Activated CD8-positive, alpha-beta T cell treated with anti-CD3 and anti-CD28 coated beads for 36 hours (primary cell): Measurements from ENCODE around the gene MSMO1. TPM values are rescaled to one million over a fixed set of nuclear protein-coding genes. Genes with fewer than 3 reads are reported as not detected.
"Not testable (repeated sequence)": the region's sequence is repeated elsewhere in the genome, so short reads cannot be mapped to it uniquely, and the experiment has no call there.

Experiments
- ATAC-seq: fragments of 200-7000 bp; cut with Tn5 transposase; one replicate; pipeline ENCODE4 v1.10.0; 2021; ENCODE audit warnings: mild to moderate bottlenecking, moderate library complexity
- CTCF ChIA-PET: fragments of 350-600 bp; sonication (Branson Sonifier 250); formaldehyde crosslinking; loops from one replicate; lab custom pipeline; 2021; ENCODE audit warnings: antibody characterized with exemption; lab: Charles Lee
- POLR2A ChIA-PET: fragments of 350-600 bp; sonication (Branson Sonifier 250); formaldehyde crosslinking; loops from one replicate; lab custom pipeline; 2021; ENCODE audit warnings: antibody characterized with exemption; lab: Charles Lee
- DNase-seq: peaks from one replicate; pipeline ENCODE4 v3.0.0-alpha.2; 2020
- H3K27ac Mint-ChIP-seq: one replicate; pipeline ENCODE4 v1.8.0; 2021; ENCODE audit warnings: mild to moderate bottlenecking, mixed read lengths
- H3K27me3 Mint-ChIP-seq: one replicate; pipeline ENCODE4 v1.8.0; 2021; ENCODE audit warnings: mixed read lengths
- H3K36me3 Mint-ChIP-seq: one replicate; pipeline ENCODE4 v1.8.0; 2021; ENCODE audit warnings: low read depth, mixed read lengths
- H3K4me1 Mint-ChIP-seq: one replicate; pipeline ENCODE4 v1.8.0; 2021; ENCODE audit warnings: low read depth, mixed read lengths
- H3K4me3 Mint-ChIP-seq: one replicate; pipeline ENCODE4 v1.8.0; 2021; ENCODE audit warnings: mild to moderate bottlenecking, moderate library complexity, mixed read lengths
- H3K9me3 Mint-ChIP-seq: one replicate; pipeline ENCODE4 v1.8.0; 2021; ENCODE audit warnings: mixed read lengths
- CTCF ChIP-seq: fragments of 200-600 bp; IDR thresholded peaks from one replicate; pipeline ENCODE4 v1.8.0; 2022; ENCODE audit warnings: antibody characterized with exemption, mild to moderate bottlenecking
- intact Hi-C: fragments of 100-400 bp; cut with micrococcal nuclease; formaldehyde crosslinking; loops from one replicate; pipeline ENCODE4 v1.10.0; 2022
- total RNA-seq, 2 experiments: library from RNA; stranded (reverse); gene quantifications; one replicate each; pipeline ENCODE4 v1.2.3, GENCODE V29; 2021

The MSMO1 gene
- 10 to 100 TPM; 42.3 to 43.2 TPM for total RNA-seq

DNA sequence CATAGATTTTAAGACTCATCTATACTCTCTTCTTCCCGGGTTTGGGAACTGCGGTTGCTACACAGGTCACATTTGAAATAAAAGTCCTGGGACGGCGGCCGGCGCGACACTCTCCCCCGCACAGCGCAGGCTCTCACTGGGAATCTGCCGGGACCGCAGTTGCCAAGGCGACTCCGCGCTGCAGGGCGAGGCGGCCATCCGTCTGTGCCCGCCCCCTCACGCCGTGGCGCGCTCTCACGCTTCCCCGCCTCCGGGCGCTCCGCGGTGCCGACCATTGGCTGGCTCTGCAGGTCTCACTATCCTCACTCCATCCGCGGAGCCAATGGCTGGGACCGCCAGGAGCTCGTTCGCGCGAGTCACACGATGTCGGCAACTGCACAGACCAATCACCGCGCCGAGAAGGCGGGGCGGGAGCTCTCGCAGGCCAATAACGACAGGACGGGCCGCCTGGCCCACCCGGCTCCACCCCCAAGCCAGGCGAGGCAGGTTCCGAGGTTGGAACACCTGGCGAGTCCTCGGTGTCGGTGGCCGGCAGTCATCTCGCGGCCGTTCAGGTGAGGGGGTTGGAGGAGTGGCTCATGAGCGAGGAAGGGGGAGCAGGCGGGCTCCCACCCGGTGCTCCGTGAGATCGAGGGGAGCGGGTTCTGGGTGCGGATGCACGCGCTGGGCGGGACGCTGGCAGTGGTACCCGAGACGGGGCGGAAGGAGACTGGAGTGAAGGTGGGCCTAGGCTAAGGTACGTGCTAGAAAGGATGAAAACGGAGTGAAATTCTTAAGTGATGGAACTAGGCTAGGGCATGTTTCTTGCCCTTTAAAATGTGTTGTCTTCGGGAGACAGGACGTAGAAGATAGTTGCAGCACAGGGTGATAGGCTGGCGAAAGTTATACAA lies at the start of gene MSMO1:
Gene MSMO1 (plus strand): TSS at position 459 of the 890 bp plus-strand sequence. CDS start 5,702 bp downstream, outside the sequence.
- CTCF ChIA-PET: interaction anchor here (0.6 to 2.6 kb wide), 5 partner anchors 12 to 215 kb away, joined by 3 to 12 read pairs (median 4); partner anchors contain the start of gene TMEM192
- POLR2A ChIA-PET: interaction anchor here (0.6 to 1.8 kb wide), 2 partner anchors 121 to 123 kb away, joined by 3 to 4 read pairs; no protein-coding TSS in a partner anchor

DNA sequence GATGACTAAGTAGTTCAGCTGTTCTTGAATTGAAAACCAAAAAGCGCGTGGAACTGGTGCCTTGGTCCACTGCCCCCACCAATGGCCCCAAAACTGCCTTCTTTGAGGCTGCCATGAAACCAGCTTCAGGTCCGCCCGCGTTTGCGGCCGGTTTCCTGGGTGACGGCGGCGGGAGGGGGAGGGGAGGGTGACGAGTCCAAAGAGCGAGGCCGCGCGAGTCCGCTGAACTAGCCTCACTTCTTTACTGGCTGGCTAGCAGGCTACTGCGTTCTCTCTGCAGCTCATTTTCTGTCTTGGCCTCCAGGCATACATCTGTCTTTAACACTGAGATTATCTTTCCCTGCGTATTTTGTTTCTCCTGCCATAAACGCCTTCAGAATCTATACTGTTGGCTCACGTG lies 47.9 kb upstream of the MSMO1 start:
- H3K27ac Mint-ChIP-seq, intact Hi-C loops, DNase-seq, CTCF ChIA-PET, H3K27me3 Mint-ChIP-seq, ATAC-seq, POLR2A ChIA-PET, H3K4me3 Mint-ChIP-seq, H3K9me3 Mint-ChIP-seq, H3K4me1 Mint-ChIP-seq: not testable (repeated sequence)
- peaks cover 36% of the 10 kb centered on the region for H3K36me3 Mint-ChIP-seq

More for the DNA sequence above, at the start of gene MSMO1:
- no peaks in the 10 kb centered on the region for H3K9me3 Mint-ChIP-seq
- H3K27me3 Mint-ChIP-seq: no peaks in the 10 kb centered on the region
- DNase-seq (peak; percentile 99), ATAC-seq (peak; percentile 98)
- no peak within 1 kb of the TSS for H3K4me3 Mint-ChIP-seq
- TF ChIP-seq CTCF: no peak
- intact Hi-C loops: loop anchor here (5.0 kb wide), 1 partner anchor 120 kb away; the partner anchor contains the start of gene KLHL2
- peak within 1 kb of the TSS; percentile 13 for H3K27ac Mint-ChIP-seq
- peaks cover 25% of the 10 kb centered on the region for H3K36me3 Mint-ChIP-seq
- H3K4me1 Mint-ChIP-seq: peaks cover 40% of the 10 kb centered on the region

GRCh38 chr4:165284697-165285096 lies 42.8 kb upstream of the MSMO1 start:
- H3K36me3 Mint-ChIP-seq: peaks cover 43% of the 10 kb centered on the region
- DNase-seq, POLR2A ChIA-PET, H3K27me3 Mint-ChIP-seq, intact Hi-C loops, H3K27ac Mint-ChIP-seq, H3K4me3 Mint-ChIP-seq, H3K9me3 Mint-ChIP-seq, ATAC-seq, CTCF ChIA-PET: not testable (repeated sequence)
- peaks cover 37% of the 10 kb centered on the region for H3K4me1 Mint-ChIP-seq

- H3K9me3 Mint-ChIP-seq, DNase-seq, POLR2A ChIA-PET, CTCF ChIA-PET, intact Hi-C loops, H3K27me3 Mint-ChIP-seq: not testable (repeated sequence)
- peak overlapping the region; percentile 83 for H3K27ac Mint-ChIP-seq
- ATAC-seq: peak; percentile 60
- peaks cover 39% of the 10 kb centered on the region for H3K4me1 Mint-ChIP-seq
- peaks cover 47% of the 10 kb centered on the region for H3K36me3 Mint-ChIP-seq
- peak overlapping the region; percentile 35 for H3K4me3 Mint-ChIP-seq
Measured at GRCh38 chr4:165286619-165287340, 40.7 kb upstream of the MSMO1 start.

DNA sequence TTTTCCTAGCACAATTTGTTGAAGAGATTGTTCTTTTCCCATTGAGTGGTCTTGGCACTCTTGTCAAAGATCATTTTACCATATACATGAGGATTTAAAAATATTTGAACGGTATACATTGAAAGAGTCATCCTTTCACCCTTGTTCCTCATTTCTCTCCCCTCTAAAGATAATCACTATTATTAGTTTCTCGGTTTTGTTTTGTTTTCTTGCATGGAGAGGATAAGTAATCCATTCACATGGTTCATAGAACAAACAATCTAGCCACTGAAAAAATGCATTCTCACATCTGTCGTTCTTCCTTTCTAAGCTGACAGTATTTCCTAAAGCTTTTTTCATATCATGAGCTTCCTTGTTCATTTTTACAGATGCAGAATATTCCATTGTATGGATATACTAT lies 39.2 kb upstream of the MSMO1 start:
- no peak for ATAC-seq
- peaks cover 34% of the 10 kb centered on the region for H3K36me3 Mint-ChIP-seq
- H3K4me3 Mint-ChIP-seq: no peak overlapping the region
- H3K27me3 Mint-ChIP-seq: no peaks in the 10 kb centered on the region
- CTCF ChIA-PET: no interaction called here
- no peak overlapping the region for H3K27ac Mint-ChIP-seq
- H3K9me3 Mint-ChIP-seq: peaks cover 2% of the 10 kb centered on the region
- POLR2A ChIA-PET: no interaction called here
- intact Hi-C loops: no loop called here
- peaks cover 39% of the 10 kb centered on the region for H3K4me1 Mint-ChIP-seq
- no peak for TF ChIP-seq CTCF
- no peak for DNase-seq

DNA sequence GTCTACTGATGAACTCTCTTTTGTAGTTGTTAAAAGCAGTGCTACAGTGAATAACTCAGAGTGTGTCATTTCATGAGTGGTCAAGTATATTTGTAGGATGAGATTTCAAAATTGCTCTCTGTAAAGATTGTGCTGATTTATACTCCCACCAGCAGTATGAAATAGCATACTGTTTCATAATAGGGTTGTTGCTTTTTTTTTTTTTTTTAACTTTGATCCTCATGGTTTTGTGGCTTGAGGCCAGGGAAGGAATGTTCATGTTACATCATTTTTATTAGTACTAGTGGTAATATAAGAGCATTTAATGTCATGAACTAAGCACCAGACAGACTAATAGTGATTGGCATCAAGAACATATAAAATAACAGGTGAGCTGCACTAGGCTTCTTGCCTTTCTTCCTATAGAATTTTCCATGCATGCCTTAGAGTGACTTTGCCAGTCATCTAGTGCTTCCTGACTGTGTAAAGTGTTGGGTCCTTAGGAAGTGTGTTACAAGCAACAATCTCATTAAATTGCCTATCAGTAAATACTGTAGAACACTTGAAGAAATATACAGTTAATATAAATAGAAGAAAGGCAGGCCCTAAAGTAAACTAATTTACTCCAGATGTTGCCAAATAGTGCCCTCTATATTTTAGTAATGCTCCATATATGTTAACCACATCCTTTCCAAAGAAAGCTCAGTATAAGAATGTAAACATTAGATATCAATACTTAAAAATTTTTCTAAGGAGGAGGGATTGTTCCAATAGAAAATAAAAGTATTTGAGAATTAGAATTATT lies 38.6 kb upstream of the MSMO1 start:
- POLR2A ChIA-PET: no interaction called here
- Mint-ChIP-seq H3K4me3 (no peak overlapping the region), H3K36me3 (peaks cover 30% of the 10 kb centered on the region), H3K27me3 (no peaks in the 10 kb centered on the region), H3K4me1 (peaks cover 39% of the 10 kb centered on the region), H3K27ac (no peak overlapping the region), H3K9me3 (peaks cover 2% of the 10 kb centered on the region)
- no peak for DNase-seq
- intact Hi-C loops: no loop called here
- ATAC-seq: no peak
- CTCF ChIA-PET: no interaction called here
- TF ChIP-seq CTCF: no peak
